ENCODE data around the gene C1orf226. TPM values are rescaled to one million over a fixed set of nuclear protein-coding genes. Genes with fewer than 3 reads are reported as not detected.
A peak's percentile ranks its signal among the peaks of the same experiment; 100 is the strongest.

Gene C1orf226
- total and polyA plus RNA-seq, 3 donors from 2014 or later: 4.2 to 7.5 (median 6.5) TPM

- no peak for DNase-seq
- intact Hi-C loops (cut with DNase I; ENCODE audit: low total_unique reads): no loop called here
- no peak overlapping the region for H3K4me3 ChIP-seq
- H3K27ac ChIP-seq: no peak overlapping the region
- TF ChIP-seq POLR2A (IDR thresholded peaks at IDR 0.05) (no peak), CTCF (IDR thresholded peaks at IDR 0.05) (no peak)
- no peaks in the 10 kb centered on the region for H3K36me3 ChIP-seq (ENCODE audit: low read depth, missing control alignments)
- H3K27me3 ChIP-seq: no peaks in the 10 kb centered on the region
- WGBS, 2 donors: 88% methylated on average over 3 of the region's 3 CpGs
- no peaks in the 10 kb centered on the region for H3K4me1 ChIP-seq
- no peaks in the 10 kb centered on the region for H3K9me3 ChIP-seq
Observed at GRCh38 chr1:162363823-162364222, 17.7 kb upstream of the C1orf226 start.

- H3K27ac ChIP-seq: no peak overlapping the region
- H3K27me3 ChIP-seq: no peaks in the 10 kb centered on the region
- H3K4me1 ChIP-seq: no peaks in the 10 kb centered on the region
- intact Hi-C loops (cut with DNase I; ENCODE audit: low total_unique reads): no loop called here
- H3K4me3 ChIP-seq: no peak overlapping the region
- TF ChIP-seq CTCF (IDR thresholded peaks at IDR 0.05) (no peak), POLR2A (IDR thresholded peaks at IDR 0.05) (no peak)
- H3K9me3 ChIP-seq: no peaks in the 10 kb centered on the region
- no peak for DNase-seq
- 88 to 100% methylated on average over 1 of the region's 1 CpG for WGBS, 2 donors
- no peaks in the 10 kb centered on the region for H3K36me3 ChIP-seq (ENCODE audit: low read depth, missing control alignments)
Observed at GRCh38 chr1:162364498-162364897, 17.0 kb upstream of the C1orf226 start.

- WGBS, 2 donors: 89 to 97% methylated on average over 9 to 10 of the region's 10 CpGs
- intact Hi-C loops (cut with DNase I; ENCODE audit: low total_unique reads): no loop called here
- H3K9me3 ChIP-seq: no peaks in the 10 kb centered on the region
- no peaks in the 10 kb centered on the region for H3K4me1 ChIP-seq
- no peak overlapping the region for H3K27ac ChIP-seq
- no peak overlapping the region for H3K4me3 ChIP-seq
- no peak for DNase-seq
- TF ChIP-seq POLR2A (IDR thresholded peaks at IDR 0.05) (no peak), CTCF (IDR thresholded peaks at IDR 0.05) (no peak)
- no peaks in the 10 kb centered on the region for H3K36me3 ChIP-seq (ENCODE audit: low read depth, missing control alignments)
- H3K27me3 ChIP-seq: no peaks in the 10 kb centered on the region
Observed at GRCh38 chr1:162365284-162366020, 16.1 kb upstream of the C1orf226 start.

- Histone ChIP-seq H3K27ac (no peak overlapping the region), H3K36me3 (ENCODE audit: low read depth, missing control alignments) (no peaks in the 10 kb centered on the region), H3K4me1 (no peaks in the 10 kb centered on the region), H3K9me3 (no peaks in the 10 kb centered on the region), H3K4me3 (no peak overlapping the region), H3K27me3 (no peaks in the 10 kb centered on the region)
- TF ChIP-seq CTCF (IDR thresholded peaks at IDR 0.05) (no peak), POLR2A (IDR thresholded peaks at IDR 0.05) (no peak)
- DNase-seq: no peak
- 63 to 65% methylated on average over 4 of the region's 4 CpGs for WGBS, 2 donors
- intact Hi-C loops (cut with DNase I; ENCODE audit: low total_unique reads): no loop called here
Observed at GRCh38 chr1:162366149-162366548, 15.4 kb upstream of the C1orf226 start.

GRCh38 chr1:162366671-162367070 is 14.9 kb upstream of the C1orf226 start:
- DNase-seq: no peak
- no peaks in the 10 kb centered on the region for H3K27me3 ChIP-seq
- TF ChIP-seq POLR2A (IDR thresholded peaks at IDR 0.05): no peak
- TF ChIP-seq CTCF (IDR thresholded peaks at IDR 0.05): no peak
- H3K4me1 ChIP-seq: no peaks in the 10 kb centered on the region
- no peaks in the 10 kb centered on the region for H3K36me3 ChIP-seq (ENCODE audit: low read depth, missing control alignments)
- intact Hi-C loops (cut with DNase I; ENCODE audit: low total_unique reads): no loop called here
- WGBS, 2 donors: 42 to 70% methylated on average over 9 of the region's 9 CpGs
- no peak overlapping the region for H3K27ac ChIP-seq
- peak overlapping the region in 1 of 2 donors; percentile 48 for H3K4me3 ChIP-seq
- no peaks in the 10 kb centered on the region for H3K9me3 ChIP-seq
